NB4 (cell line): Measurements from ENCODE around the gene KCNN2.

Source experiments
- MYC ChIP-seq: IDR thresholded peaks from 2 replicates; pipeline ENCODE4 v1.6.1; 2011; ENCODE audit warnings: low read depth, low read length
- POLR2A ChIP-seq: IDR thresholded peaks from 2 replicates; pipeline ENCODE4 v1.6.1; 2011; ENCODE audit warnings: mild to moderate bottlenecking; ENCODE audit not compliant: insufficient read length; ENCODE audit errors: extremely low read depth
- TF ChIP-seq, protein P1 (sequence below): IDR thresholded peaks from one replicate; pipeline ENCODE4 v1.5.1; 2012; ENCODE audit warnings: low read depth, low read length
- TF ChIP-seq, protein P2 (sequence below): IDR thresholded peaks from 2 replicates; pipeline ENCODE4 v1.6.1; 2011; ENCODE audit warnings: low read depth, low read length

- TF ChIP-seq POLR2A (no peak), MYC (no peak)
- TF ChIP-seq, protein P1, sequence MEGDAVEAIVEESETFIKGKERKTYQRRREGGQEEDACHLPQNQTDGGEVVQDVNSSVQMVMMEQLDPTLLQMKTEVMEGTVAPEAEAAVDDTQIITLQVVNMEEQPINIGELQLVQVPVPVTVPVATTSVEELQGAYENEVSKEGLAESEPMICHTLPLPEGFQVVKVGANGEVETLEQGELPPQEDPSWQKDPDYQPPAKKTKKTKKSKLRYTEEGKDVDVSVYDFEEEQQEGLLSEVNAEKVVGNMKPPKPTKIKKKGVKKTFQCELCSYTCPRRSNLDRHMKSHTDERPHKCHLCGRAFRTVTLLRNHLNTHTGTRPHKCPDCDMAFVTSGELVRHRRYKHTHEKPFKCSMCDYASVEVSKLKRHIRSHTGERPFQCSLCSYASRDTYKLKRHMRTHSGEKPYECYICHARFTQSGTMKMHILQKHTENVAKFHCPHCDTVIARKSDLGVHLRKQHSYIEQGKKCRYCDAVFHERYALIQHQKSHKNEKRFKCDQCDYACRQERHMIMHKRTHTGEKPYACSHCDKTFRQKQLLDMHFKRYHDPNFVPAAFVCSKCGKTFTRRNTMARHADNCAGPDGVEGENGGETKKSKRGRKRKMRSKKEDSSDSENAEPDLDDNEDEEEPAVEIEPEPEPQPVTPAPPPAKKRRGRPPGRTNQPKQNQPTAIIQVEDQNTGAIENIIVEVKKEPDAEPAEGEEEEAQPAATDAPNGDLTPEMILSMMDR: no peak
- TF ChIP-seq, protein P2, sequence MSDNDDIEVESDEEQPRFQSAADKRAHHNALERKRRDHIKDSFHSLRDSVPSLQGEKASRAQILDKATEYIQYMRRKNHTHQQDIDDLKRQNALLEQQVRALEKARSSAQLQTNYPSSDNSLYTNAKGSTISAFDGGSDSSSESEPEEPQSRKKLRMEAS: no peak
Measured at GRCh38 chr5:114419067-114419388, 57.2 kb downstream of the KCNN2 start.
